AG04450 (cell line): Measurements from ENCODE around the gene GOSR2. TPM values are rescaled to one million over a fixed set of nuclear protein-coding genes. Genes with fewer than 3 reads are reported as not detected.

Source experiments
- CTCF ChIA-PET: fragments of 300-600, 350-600 bp; formaldehyde crosslinking; extraction: SDS; loops from one replicate; lab custom pipeline; 2022; ENCODE audit warnings: antibody characterized with exemption, inconsistent platforms; lab: Charles Lee
- POLR2A ChIA-PET: fragments of 350-600 bp; formaldehyde crosslinking; extraction: SDS; loops from one replicate; lab custom pipeline; 2021; ENCODE audit warnings: antibody characterized with exemption, inconsistent platforms; lab: Yijun Ruan, JAX
- DNase-seq: peaks from one replicate; pipeline ENCODE4 v3.0.0-alpha.2; 2011; ENCODE audit warnings: low read depth, low spot score
- H3K27ac ChIP-seq: one replicate; pipeline ENCODE4 v1.5.1; 2012; ENCODE audit warnings: low read depth, low read length, control low read depth
- H3K27me3 ChIP-seq: one replicate; pipeline ENCODE4 v1.6.0; 2012; ENCODE audit warnings: low read length; ENCODE audit not compliant: control insufficient read depth, insufficient read depth
- H3K4me3 ChIP-seq: 2 replicates; pipeline ENCODE4 v1.5.1; 2011; ENCODE audit warnings: mild to moderate bottlenecking, low read depth, low read length, control low read depth
- H3K9me3 ChIP-seq: 2 replicates; pipeline ENCODE4 v1.5.1; 2012; ENCODE audit warnings: low read length; ENCODE audit not compliant: control insufficient read depth, insufficient read depth
- polyA plus RNA-seq: library from polyadenylated mRNA; depleted of rRNA; stranded (reverse); fragments of >200 nt; gene quantifications from 2 replicates; pipeline ENCODE4 v1.2.3, GENCODE V29; 2011
- TF ChIP-seq, protein P1 (sequence below): IDR thresholded peaks from 2 replicates; pipeline ENCODE4 v1.5.1; 2011; ENCODE audit warnings: low read depth, low read length, control low read depth, inconsistent platforms

Gene GOSR2
- polyA plus RNA-seq, 1 experiment: 87.7 TPM

GRCh38 chr17:46876353-46876887, 46.5 kb upstream of the GOSR2 start:
- TF ChIP-seq, protein P1, sequence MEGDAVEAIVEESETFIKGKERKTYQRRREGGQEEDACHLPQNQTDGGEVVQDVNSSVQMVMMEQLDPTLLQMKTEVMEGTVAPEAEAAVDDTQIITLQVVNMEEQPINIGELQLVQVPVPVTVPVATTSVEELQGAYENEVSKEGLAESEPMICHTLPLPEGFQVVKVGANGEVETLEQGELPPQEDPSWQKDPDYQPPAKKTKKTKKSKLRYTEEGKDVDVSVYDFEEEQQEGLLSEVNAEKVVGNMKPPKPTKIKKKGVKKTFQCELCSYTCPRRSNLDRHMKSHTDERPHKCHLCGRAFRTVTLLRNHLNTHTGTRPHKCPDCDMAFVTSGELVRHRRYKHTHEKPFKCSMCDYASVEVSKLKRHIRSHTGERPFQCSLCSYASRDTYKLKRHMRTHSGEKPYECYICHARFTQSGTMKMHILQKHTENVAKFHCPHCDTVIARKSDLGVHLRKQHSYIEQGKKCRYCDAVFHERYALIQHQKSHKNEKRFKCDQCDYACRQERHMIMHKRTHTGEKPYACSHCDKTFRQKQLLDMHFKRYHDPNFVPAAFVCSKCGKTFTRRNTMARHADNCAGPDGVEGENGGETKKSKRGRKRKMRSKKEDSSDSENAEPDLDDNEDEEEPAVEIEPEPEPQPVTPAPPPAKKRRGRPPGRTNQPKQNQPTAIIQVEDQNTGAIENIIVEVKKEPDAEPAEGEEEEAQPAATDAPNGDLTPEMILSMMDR: peak; percentile 14; the same call in 1 of the 2 replicates
- peaks cover 25% of the 10 kb centered on the region for H3K27me3 ChIP-seq
- ChIA-PET POLR2A (no interaction called here), CTCF (no interaction called here)
- DNase-seq: no peak
- no peak overlapping the region for H3K4me3 ChIP-seq
- no peaks in the 10 kb centered on the region for H3K9me3 ChIP-seq
- H3K27ac ChIP-seq: no peak overlapping the region

GRCh38 chr17:46876926-46877325, 46.0 kb upstream of the GOSR2 start:
- Histone ChIP-seq H3K27me3 (peaks cover 22% of the 10 kb centered on the region), H3K4me3 (no peak overlapping the region), H3K27ac (no peak overlapping the region), H3K9me3 (no peaks in the 10 kb centered on the region)
- CTCF ChIA-PET: interaction anchor here (0.6 kb wide), 1 partner anchor 51 kb away, joined by 3 read pairs; no protein-coding TSS in a partner anchor
- TF ChIP-seq, protein P1: no peak
- POLR2A ChIA-PET: no interaction called here
- DNase-seq: no peak

DNA sequence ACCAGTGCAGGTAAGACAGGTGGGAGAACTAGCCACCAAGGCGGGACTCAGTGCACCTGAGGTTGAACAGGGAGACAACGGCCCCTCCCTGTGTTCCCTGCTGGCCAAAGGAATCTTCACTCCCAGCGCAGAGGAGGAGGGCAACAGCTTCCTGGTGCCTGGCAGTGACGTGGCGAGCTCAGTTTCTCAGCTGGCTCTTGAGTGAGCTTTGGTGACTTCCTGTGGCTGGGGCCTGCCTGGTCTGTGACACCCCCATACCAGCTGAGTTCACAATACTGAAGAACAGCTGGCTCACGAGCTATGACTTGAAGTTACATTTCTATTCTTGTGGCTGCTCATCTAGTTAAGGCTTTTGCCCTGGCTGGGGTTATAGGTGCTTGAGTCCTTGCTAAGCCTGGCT, 45.5 kb upstream of the GOSR2 start:
- no peak for DNase-seq
- Histone ChIP-seq H3K9me3 (no peaks in the 10 kb centered on the region), H3K27me3 (peaks cover 22% of the 10 kb centered on the region), H3K27ac (no peak overlapping the region), H3K4me3 (no peak overlapping the region)
- TF ChIP-seq, protein P1: no peak
- POLR2A ChIA-PET: no interaction called here
- CTCF ChIA-PET: interaction anchor here (0.6 kb wide), 1 partner anchor 52 kb away, joined by 3 read pairs; no protein-coding TSS in a partner anchor

DNA sequence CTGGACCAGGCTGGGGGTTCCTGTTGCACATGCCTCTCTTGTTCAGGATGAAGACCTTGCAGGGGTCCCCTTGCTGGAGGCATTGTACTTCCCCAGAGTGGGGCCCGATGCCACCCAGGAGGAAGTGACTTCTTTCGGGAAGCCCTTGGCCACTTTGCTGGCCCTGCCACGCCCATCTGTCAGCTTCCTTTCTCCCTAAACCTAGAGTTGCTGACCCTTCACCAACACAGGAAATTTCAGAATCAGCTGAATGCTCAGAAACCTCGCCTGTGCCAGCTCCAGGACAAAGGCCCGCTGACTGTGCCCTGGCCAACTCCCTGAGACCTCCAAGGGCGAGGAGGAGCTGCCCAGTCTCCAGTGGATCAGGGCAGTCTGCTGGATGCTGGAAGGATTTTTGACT, 44.9 kb upstream of the GOSR2 start:
- TF ChIP-seq, protein P1: no peak
- Histone ChIP-seq H3K27ac (no peak overlapping the region), H3K4me3 (no peak overlapping the region), H3K27me3 (peaks cover 25% of the 10 kb centered on the region), H3K9me3 (no peaks in the 10 kb centered on the region)
- ChIA-PET CTCF (no interaction called here), POLR2A (no interaction called here)
- no peak for DNase-seq

- Histone ChIP-seq H3K27ac (no peak overlapping the region), H3K27me3 (peaks cover 32% of the 10 kb centered on the region), H3K9me3 (no peaks in the 10 kb centered on the region; the same call in 1 of the 2 replicates), H3K4me3 (no peak overlapping the region)
- DNase-seq: no peak
- ChIA-PET POLR2A (no interaction called here), CTCF (no interaction called here)
- TF ChIP-seq, protein P1: no peak
Measured at GRCh38 chr17:46879101-46879500, 43.9 kb upstream of the GOSR2 start.
